Esophagus muscularis mucosa (tissue), 4 donors: ENCODE data around the gene RASL10A.

Experiments used
- EP300 ChIP-seq: sonication (generic); formaldehyde crosslinking; IDR thresholded peaks from one replicate; pipeline ENCODE4 v1.6.1; 2017; ENCODE audit warnings: antibody characterized with exemption
- POLR2A ChIP-seq: fragments of 450-650 bp; IDR thresholded peaks from one replicate; pipeline ENCODE4 v1.6.1; 2017; ENCODE audit warnings: antibody characterized with exemption, moderate library complexity, mild to moderate bottlenecking, low read depth
- TF ChIP-seq, protein P1 (sequence below), 3 experiments: fragments of 200-600 bp in 2 of 3; fragments of 450-650 bp in 1 of 3; sonication (generic) in 2 of 3; IDR thresholded peaks; one replicate each; pipeline ENCODE4 v1.5.1; 2017 to 2019; ENCODE audit warnings: antibody characterized with exemption in 3 of 3, mild to moderate bottlenecking in 2 of 3, moderate library complexity in 1 of 3

DNA sequence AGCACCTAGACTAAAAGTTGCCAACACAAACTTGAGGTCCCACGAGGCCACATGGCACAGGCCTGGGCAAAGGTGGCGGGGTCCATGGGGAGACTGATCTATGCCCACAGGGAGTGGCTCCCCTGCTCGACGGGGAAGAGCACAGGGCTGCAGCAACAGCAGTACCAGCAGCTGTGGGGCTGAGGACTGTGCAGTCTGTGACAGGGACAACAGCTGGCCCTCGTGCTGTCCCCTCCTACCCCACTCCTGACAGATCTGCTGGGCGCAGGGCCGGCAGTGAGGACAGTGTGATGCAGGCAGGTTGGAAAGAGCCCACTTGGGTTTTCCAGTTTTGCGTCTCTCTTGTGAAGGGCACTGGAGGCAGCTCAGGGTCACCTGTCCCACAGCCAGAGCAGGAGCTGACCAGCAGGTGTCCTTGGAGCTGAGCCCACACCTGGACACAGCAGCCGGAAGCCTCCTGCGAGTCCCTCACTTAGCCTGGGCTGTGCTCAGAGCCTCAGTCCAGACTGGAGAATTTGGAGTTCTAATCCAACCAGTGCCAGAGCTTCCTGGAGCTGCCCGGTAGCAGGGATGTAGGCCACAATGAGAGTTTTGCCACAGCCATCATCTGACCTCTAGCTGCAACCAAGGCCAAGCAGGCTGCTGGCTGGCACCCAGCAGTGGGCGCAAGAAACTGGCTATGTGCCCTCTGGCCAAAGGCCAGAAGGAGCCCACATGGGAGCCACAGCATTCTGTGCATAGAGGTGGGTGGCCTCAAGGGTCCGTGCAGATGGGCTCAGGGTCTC lies 12.6 kb downstream of the RASL10A start:
- TF ChIP-seq POLR2A (no peak), EP300 (no peak)
- TF ChIP-seq, protein P1, sequence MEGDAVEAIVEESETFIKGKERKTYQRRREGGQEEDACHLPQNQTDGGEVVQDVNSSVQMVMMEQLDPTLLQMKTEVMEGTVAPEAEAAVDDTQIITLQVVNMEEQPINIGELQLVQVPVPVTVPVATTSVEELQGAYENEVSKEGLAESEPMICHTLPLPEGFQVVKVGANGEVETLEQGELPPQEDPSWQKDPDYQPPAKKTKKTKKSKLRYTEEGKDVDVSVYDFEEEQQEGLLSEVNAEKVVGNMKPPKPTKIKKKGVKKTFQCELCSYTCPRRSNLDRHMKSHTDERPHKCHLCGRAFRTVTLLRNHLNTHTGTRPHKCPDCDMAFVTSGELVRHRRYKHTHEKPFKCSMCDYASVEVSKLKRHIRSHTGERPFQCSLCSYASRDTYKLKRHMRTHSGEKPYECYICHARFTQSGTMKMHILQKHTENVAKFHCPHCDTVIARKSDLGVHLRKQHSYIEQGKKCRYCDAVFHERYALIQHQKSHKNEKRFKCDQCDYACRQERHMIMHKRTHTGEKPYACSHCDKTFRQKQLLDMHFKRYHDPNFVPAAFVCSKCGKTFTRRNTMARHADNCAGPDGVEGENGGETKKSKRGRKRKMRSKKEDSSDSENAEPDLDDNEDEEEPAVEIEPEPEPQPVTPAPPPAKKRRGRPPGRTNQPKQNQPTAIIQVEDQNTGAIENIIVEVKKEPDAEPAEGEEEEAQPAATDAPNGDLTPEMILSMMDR (IDR thresholded peaks at IDR 0.05): peak in 1 of 3 experiments; percentile 8
